DOHH2 (cell line): ENCODE measurements around the gene CCDC171.

Experiments used
- EZH2phosphoT487 ChIP-seq: fragments of 200-600 bp; sonication (generic); IDR thresholded peaks from 2 replicates; pipeline ENCODE4 v1.6.1; 2017; ENCODE audit warnings: borderline replicate concordance, mild to moderate bottlenecking, antibody characterized with exemption, low read length, moderate library complexity, mixed read lengths
- TF ChIP-seq, protein P1 (sequence below): fragments of 200-600 bp; sonication (generic); IDR thresholded peaks from one replicate; pipeline ENCODE4 v1.5.1; 2014; ENCODE audit warnings: antibody characterized with exemption, mild to moderate bottlenecking, low read depth, low read length; ENCODE audit not compliant: poor library complexity, severe bottlenecking

DNA sequence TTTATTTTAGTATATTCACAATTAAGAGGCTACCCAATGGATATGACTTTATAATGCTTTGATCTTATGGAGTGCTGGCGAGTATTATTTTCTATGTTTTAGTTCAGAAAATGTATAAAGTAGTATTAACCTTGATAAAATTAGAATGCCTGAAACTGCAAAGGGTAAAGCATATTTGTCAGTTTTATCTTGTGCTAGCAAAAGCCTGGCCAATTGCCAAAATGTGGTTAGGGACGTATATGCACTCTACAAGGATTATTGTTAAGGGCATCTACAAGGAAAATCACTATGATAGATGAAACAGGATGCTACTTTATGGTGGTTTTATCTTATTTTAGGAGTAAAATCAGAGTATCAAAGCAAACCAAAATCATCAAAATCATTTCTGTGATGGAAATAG lies 281.7 kb downstream of the CCDC171 start:
- TF ChIP-seq, protein P1, sequence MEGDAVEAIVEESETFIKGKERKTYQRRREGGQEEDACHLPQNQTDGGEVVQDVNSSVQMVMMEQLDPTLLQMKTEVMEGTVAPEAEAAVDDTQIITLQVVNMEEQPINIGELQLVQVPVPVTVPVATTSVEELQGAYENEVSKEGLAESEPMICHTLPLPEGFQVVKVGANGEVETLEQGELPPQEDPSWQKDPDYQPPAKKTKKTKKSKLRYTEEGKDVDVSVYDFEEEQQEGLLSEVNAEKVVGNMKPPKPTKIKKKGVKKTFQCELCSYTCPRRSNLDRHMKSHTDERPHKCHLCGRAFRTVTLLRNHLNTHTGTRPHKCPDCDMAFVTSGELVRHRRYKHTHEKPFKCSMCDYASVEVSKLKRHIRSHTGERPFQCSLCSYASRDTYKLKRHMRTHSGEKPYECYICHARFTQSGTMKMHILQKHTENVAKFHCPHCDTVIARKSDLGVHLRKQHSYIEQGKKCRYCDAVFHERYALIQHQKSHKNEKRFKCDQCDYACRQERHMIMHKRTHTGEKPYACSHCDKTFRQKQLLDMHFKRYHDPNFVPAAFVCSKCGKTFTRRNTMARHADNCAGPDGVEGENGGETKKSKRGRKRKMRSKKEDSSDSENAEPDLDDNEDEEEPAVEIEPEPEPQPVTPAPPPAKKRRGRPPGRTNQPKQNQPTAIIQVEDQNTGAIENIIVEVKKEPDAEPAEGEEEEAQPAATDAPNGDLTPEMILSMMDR, result no peak
- TF ChIP-seq EZH2phosphoT487, result no peak
